Psoas muscle (tissue), 8 donors: Measurements from ENCODE around the gene MYRIP. TPM values are rescaled to one million over a fixed set of nuclear protein-coding genes. Genes with fewer than 3 reads are reported as not detected.
A peak's percentile ranks its signal among the peaks of the same experiment; 100 is the strongest.

Source experiments
- ATAC-seq, 4 donors: fragments of 200-7000 bp; cut with Tn5 transposase; one replicate each; pipeline ENCODE4 v1.9.1; 2020; ENCODE audit warnings: moderate library complexity in 3 of 4, mild to moderate bottlenecking in 2 of 4
- DNase-seq, 2 donors: peaks; one replicate each; pipeline ENCODE4 v3.0.0-alpha.2; 2020
- H3K27ac ChIP-seq: fragments of 200-600 bp; one replicate; pipeline ENCODE4 v1.8.0; 2022
- H3K27me3 ChIP-seq, 3 donors: fragments of 200-600 bp in 1 of 3; one replicate each; pipeline versions ENCODE4 v1.6.1 to v1.8.0; 2013 to 2022; ENCODE audit warnings: low read length in 2 of 3, mild to moderate bottlenecking in 2 of 3, moderate library complexity in 1 of 3; ENCODE audit not compliant: insufficient read depth in 3 of 3
- H3K36me3 ChIP-seq, 2 donors: fragments of 200-600 bp in 1 of 2; one replicate each; pipeline versions ENCODE4 v1.6.1 to v1.8.0; 2013 to 2022; ENCODE audit warnings: low read depth in 1 of 2, mild to moderate bottlenecking in 1 of 2, moderate library complexity in 1 of 2; ENCODE audit not compliant: insufficient read depth in 1 of 2
- H3K4me1 ChIP-seq: fragments of 200-600 bp; one replicate; pipeline ENCODE4 v1.8.0; 2022
- H3K4me3 ChIP-seq: fragments of 200-600 bp; one replicate; pipeline ENCODE4 v1.8.0; 2022; ENCODE audit warnings: mild to moderate bottlenecking
- H3K9me3 ChIP-seq: fragments of 200-600 bp; one replicate; pipeline ENCODE4 v1.8.0; 2022
- CTCF ChIP-seq: fragments of 200-600 bp; IDR thresholded peaks from one replicate; pipeline ENCODE4 v1.8.0; 2022; ENCODE audit warnings: antibody characterized with exemption
- WGBS, 3 donors: extraction: QIAGEN DNeasy Blood & Tissue Kit; methylation state at CpG; one replicate each; pipeline versions ENCODE4 v1.1.6 to v1.1.7; 2013; 5-methylcytosine and 5-hydroxymethylcytosine counted together
- intact Hi-C, 2 donors: fragments of 100-400 bp; cut with DNase I; formaldehyde crosslinking; loops; one replicate each; pipeline versions ENCODE4 v1.11.0 to v1.14.2; 2022
- polyA plus RNA-seq, 3 donors: library from polyadenylated mRNA; stranded (reverse); fragments of 200-250 nt; gene quantifications; one replicate each; pipeline ENCODE4 v1.2.3, GENCODE V29; 2013
- total RNA-seq, 4 donors: library from RNA; stranded (reverse); fragmentation: NEBNext Ultra II Directional in 2 of 4; extraction: Animal tissue kit (Norgen Biotek cat#: 25700) in 2 of 4; gene quantifications; one replicate each; pipeline versions ENCODE4 v1.2.1 to v1.2.4, GENCODE V29; 2021 to 2023
- donor health status: healthy with polysubstance abuse.
- donor health status: DM: no; HTN: no; CAD: no; lungs with moderate emphysema.
- donor health status: Bipolar disorder and iron deficiency.
- donor health status: healthy.
- donor health status: DM: yes; HTN: yes; CAD: no.
- donor health status: DM: no; HTN: no; CAD: no.
- donor health status: DM: no; HTN: no; CAD: no.
- donor health status: DM: yes; HTN: yes; CAD: no.

MYRIP gene
- total and polyA plus RNA-seq, 7 donors = 0.35 to 2.8 (median 1.1) TPM

DNA sequence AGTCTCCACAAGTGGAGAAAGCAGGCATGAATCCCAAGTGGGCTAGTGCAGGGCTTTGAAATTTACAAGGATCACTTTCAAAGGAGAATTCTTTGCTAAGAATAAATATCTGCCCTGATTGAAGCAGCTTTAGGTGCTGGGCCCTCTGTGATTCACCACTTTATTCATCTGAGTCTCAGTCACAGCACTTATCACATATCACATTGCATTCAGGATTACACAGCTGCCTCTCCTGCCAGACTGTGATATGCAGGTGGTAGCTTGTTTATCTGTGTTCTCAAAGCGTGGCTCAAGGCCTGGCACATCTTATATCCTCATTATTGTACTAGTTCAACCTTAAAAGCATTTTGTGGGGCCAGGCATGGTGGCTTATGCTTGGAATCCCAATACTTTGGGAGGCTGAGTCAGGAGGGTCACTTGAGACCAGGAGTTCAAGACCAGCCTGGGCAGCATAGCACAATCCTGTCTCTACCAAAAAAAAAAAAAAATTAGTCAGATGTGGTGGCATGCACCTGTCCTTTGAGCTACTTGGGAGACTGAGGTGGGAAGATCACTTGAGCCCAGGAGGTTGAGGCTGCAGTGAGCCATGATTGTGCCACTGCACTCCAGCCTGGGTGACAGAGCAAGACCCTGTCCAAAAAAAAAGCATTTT, 343.2 kb downstream of the MYRIP start:
- H3K27me3 ChIP-seq = no peaks in the 10 kb centered on the region
- no peaks in the 10 kb centered on the region for H3K9me3 ChIP-seq
- 15 to 25% (median 20%) methylated on average over 1 of the region's 1 CpG for WGBS, 3 donors
- H3K36me3 ChIP-seq = no peaks in the 10 kb centered on the region
- intact Hi-C loops = no loop called here
- no peak for DNase-seq
- no peak for TF ChIP-seq CTCF
- peak overlapping the region; percentile 0 for H3K4me3 ChIP-seq
- H3K4me1 ChIP-seq = peaks cover 3% of the 10 kb centered on the region
- H3K27ac ChIP-seq = peak overlapping the region; percentile 75
- peak; percentile 78 to 99 (median 94) for ATAC-seq

- TF ChIP-seq CTCF = no peak
- Histone ChIP-seq H3K36me3 (no peaks in the 10 kb centered on the region), H3K27me3 (no peaks in the 10 kb centered on the region), H3K9me3 (no peaks in the 10 kb centered on the region), H3K4me3 (no peak overlapping the region), H3K4me1 (no peaks in the 10 kb centered on the region), H3K27ac (no peak overlapping the region)
- intact Hi-C loops = no loop called here
- DNase-seq = no peak
- ATAC-seq = no peak
- WGBS, 3 donors = 94 to 98% (median 95%) methylated on average over 6 of the region's 6 CpGs
These were observed 351.5 kb downstream of the MYRIP start for GRCh38 chr3:40160933-40161332.

- intact Hi-C loops = no loop called here
- no peaks in the 10 kb centered on the region for H3K4me1 ChIP-seq
- no peaks in the 10 kb centered on the region for H3K27me3 ChIP-seq
- TF ChIP-seq CTCF = no peak
- no peaks in the 10 kb centered on the region for H3K36me3 ChIP-seq
- H3K4me3 ChIP-seq = no peak overlapping the region
- H3K27ac ChIP-seq = no peak overlapping the region
- no peaks in the 10 kb centered on the region for H3K9me3 ChIP-seq
- DNase-seq = no peak
- no peak for ATAC-seq
These were observed 353.2 kb downstream of the MYRIP start for GRCh38 chr3:40162616-40163015.

DNA sequence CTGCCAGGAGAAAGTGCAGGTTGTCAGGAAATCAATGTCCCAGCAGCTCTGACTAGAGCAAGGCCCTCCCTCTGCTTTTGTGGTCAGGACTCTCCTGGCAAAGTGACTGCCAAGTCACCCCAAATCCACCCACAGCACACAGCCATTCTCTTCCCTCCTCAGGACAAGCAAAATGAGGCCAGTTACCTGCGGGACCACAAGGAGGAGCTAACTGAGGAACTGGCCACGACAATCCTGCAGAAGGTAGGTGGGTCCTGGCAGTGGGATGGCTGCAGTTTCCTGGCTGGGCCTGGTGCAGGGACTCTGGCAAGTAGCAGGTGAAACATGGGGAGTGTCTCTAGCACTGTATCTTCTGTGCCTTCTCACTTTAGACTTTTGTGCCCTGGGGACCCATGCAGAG, 357.6 kb downstream of the MYRIP start:
- DNase-seq = no peak
- TF ChIP-seq CTCF = no peak
- Histone ChIP-seq H3K9me3 (no peaks in the 10 kb centered on the region), H3K36me3 (no peaks in the 10 kb centered on the region), H3K4me1 (no peaks in the 10 kb centered on the region), H3K4me3 (no peak overlapping the region), H3K27me3 (no peaks in the 10 kb centered on the region), H3K27ac (no peak overlapping the region)
- WGBS, 3 donors = 51 to 63% (median 54%) methylated on average over 2 of the region's 2 CpGs
- intact Hi-C loops = no loop called here
- ATAC-seq = no peak

DNA sequence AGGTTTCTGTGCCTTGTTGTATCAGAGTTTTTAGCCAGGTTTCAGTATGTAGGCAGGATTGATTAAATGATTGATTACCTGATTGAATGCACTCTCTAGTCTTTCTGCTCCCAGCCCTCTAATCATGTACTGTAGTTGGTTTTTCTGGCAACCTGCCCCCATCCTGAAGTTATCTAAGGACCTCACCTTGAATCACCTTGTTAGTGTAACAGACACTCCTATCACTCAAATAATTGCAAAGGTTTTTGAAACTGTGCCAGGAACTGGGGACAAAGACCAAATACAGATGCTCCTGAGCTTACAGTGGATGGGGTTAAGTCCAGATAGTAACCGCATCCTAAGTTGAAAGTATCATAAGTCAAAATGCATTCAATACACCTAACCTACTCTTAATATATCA, 358.5 kb downstream of the MYRIP start:
- DNase-seq (no peak), ATAC-seq (no peak)
- Histone ChIP-seq H3K36me3 (no peaks in the 10 kb centered on the region), H3K9me3 (no peaks in the 10 kb centered on the region), H3K4me1 (peaks cover 4% of the 10 kb centered on the region), H3K4me3 (no peak overlapping the region), H3K27me3 (no peaks in the 10 kb centered on the region), H3K27ac (no peak overlapping the region)
- 64 to 93% (median 85%) methylated on average over 1 of the region's 1 CpG for WGBS, 3 donors
- no peak for TF ChIP-seq CTCF
- intact Hi-C loops = no loop called here
